NOMO-1 treated with DMSO at 0.1 percent for 48 hours (cell line): ENCODE data around the gene COPZ1.
"Not testable (repeated sequence)": the region's sequence is repeated elsewhere in the genome, so short reads cannot be mapped to it uniquely, and the experiment has no call there.

Experiments
- DNase-seq: peaks from one replicate; lab custom pipeline; 2025; ENCODE audit not compliant: unreplicated experiment; lab: John Stamatoyannopoulos, UW

Gene COPZ1, protein sequence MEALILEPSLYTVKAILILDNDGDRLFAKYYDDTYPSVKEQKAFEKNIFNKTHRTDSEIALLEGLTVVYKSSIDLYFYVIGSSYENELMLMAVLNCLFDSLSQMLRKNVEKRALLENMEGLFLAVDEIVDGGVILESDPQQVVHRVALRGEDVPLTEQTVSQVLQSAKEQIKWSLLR

DNA sequence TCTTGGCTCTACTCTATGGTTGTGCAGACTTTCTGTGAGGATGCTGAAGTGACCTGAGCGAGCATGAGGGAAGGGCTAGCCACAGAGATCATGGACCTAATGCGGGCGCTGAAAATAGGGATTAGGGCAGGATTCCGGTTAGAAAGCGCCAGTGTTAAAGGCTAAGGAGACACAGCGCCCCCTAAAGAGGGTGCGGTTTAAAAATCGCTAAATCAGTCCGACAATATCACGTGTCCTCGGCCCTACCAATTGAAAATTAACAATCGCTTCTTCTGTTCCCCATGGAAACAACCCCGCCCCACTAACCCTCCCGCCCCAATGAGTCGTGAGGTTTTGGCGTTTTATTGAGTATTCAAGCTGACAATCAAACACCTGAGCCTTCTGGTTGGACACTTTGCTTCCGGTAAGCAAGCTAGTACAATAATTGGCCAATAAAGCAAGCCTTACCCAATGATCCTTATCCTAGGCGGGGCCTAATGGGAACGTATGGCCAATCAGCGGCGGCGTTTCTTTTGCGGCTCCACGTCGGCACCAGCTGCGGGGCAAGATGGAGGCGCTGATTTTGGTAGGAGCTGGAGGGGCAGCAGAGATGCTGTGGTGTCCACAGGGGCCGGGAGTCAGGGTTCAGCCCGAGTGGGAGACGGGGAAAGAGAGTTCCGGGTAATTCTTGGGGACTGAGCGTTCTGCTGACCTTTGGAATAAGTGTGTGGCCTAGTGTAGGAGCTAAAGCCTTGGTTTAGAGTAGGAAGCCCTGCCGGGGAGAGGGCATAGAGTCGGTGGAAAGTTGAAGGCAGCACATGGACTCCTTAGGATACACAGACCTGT is at the start of gene COPZ1:
Gene COPZ1 (plus strand): TSS at position 515 of the 825 bp plus-strand sequence. CDS start 33 bp downstream, at position 548.
- DNase-seq = peak; percentile 99

DNA sequence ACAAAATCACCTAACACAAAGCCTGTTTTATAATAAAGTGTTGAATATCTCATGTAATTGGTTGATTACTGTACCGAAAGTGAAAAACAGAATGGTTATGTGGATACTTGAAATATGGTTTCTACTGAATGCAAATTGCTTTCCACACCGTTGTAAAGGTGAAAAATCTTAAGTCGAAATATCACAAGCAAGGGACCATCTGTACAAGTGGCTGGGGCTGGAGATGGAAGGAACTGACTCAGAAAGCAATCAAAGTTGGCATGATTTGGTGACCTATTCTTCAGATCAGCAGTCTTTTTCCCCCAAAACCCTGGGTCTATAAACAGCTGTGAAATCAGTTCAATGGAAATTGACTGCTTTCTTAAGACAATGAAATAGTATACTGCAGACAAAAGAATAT is 48.6 kb upstream of the COPZ1 start:
- DNase-seq = no peak

DNA sequence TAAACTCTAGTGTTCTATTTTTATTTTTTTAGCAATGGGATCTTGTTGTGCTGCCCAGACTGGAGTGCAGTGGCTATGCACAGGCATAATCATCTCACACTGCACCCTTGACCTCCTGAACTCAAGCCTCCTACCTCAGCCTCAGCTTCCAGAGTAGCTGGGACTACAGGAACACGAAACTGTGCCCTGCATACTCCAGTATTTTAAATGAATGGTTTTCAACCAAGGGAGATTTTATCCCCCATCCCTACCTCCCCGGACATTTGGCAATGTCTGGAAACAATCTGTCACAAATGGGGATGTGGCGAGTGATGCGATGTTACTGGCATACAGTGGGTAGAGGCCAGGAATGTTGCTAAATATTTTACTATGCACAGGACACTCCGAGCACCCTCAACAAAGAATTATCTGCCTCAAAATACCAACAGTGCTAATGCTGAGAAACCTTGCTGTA is 47.1 kb upstream of the COPZ1 start:
- DNase-seq = peak; percentile 35

DNA sequence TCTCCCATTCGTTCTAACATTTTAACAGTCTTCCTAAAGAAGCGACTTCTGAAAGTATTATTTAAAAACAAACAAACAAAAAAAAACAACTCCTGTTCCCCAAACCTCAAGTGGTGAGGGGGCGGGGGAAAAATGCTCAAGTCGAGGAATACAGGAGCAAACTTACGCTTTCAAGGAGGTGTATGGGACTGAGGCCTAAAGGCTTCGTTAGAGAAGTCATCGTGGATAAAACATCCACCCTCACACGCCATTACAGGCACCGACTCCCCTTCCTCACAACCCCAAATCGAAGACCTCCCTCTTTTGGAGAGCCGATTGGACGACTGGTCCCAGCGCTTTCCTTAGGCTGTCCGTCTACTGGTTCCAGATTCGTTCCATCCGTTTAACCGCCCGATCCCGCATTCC is 45.7 kb upstream of the COPZ1 start:
- DNase-seq = no peak

DNA sequence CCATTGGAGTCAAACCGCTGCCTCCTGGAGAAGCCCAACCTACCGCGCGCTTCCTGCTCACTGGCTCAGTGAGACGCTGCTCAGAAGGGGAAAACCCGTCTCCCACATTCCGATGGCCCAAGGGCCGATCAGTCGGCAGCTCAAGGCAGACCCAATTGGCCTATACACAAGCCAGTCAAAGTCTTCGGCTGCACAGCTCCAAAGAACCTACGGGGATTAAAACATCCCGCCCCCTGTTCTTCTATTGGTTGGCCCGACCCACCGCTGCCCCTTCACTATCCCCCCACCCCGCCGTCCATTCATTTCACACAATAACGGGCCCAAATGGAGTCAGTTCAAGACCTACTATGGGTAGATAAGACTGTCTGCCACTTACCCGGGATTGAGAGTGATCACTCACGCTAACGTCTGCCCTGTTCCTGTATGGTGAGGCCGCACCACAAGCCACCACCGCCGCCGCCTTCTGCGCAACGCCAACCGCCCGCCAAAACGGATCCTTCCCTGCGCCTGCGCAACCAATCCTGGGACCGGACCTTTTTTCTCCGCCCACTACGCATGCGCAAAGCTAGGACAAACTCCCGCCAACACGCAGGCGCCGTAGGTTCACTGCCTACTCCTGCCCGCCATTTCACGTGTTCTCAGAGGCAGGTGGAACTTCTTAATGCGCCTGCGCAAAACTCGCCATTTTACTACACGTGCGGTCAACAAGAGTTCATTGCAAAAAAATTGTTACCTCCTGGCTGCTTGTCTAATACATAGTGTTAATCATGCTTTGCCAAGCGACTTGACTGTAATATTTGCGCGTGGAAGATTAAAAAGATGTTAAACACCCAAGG is 45.1 kb upstream of the COPZ1 start, which contains the start of gene CBX5:
Gene CBX5 (minus strand): TSS at position 491 of the 836 bp plus-strand sequence. CDS start 22,472 bp downstream, outside the sequence.
- DNase-seq = peak; percentile 99

DNA sequence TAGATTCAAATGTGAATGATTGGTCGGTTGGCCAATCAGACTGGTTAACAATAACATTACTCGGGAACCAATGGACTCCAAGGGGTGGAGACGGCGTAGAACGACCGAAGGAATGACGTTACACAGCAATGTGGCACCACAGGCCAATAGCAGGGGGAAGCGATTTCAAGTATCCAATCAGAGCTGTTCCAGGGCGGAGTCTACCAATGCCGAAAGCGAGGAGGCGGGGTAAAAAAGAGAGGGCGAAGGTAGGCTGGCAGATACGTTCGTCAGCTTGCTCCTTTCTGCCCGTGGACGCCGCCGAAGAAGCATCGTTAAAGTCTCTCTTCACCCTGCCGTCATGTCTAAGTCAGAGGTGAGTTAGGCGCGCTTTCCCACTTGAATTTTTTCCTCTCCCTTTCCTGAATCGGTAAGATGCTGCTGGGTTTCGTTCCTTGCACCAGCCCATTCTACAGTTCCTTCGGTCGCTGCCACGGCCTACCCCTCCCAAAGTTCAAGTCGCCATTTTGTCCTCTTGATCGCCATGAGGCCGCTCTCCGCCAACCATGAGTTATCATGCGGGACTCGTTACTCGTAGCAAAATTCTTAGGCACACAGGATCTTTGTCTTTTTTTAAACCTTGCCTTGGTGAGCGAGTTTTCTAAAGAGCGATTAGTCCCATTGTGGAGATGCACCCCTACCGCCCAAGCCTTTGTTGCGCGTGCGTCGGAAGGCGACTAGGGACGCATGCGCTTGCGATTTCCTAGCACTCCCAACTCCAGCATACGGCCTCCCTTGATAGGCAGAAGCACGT is 44.3 kb upstream of the COPZ1 start, which contains the start of gene HNRNPA1:
Gene HNRNPA1 (plus strand): TSS at position 259 of the 793 bp plus-strand sequence. CDS start 82 bp downstream, at position 341.
- DNase-seq = peak; percentile 100

DNA sequence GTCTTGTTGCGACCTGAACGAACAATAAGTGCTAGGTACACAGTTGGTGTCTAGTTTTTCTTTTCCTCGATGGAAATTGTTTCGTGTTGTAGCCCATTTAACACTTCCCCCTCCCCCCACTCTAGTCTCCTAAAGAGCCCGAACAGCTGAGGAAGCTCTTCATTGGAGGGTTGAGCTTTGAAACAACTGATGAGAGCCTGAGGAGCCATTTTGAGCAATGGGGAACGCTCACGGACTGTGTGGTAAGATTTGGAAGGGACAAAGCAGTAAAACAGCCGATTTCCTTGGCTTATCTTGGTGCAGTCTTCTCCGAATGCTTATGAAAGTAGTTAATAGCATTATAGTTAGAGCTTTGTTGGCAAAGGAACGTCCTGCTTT is 43.7 kb upstream of the COPZ1 start:
- not testable (repeated sequence) for DNase-seq

DNA sequence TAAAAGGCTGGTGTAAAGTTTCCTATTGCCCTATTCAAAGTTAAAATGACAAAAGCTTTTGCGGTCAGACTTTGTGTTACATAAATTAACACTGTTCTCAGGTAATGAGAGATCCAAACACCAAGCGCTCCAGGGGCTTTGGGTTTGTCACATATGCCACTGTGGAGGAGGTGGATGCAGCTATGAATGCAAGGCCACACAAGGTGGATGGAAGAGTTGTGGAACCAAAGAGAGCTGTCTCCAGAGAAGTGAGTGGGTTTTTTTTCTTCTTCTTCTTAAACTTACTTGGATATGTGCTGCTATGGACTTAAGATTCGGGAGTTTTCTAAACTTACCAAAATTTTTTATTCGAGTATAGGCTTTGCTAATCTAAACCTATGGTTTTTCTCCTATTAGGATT is 43.2 kb upstream of the COPZ1 start:
- DNase-seq = not testable (repeated sequence)

DNA sequence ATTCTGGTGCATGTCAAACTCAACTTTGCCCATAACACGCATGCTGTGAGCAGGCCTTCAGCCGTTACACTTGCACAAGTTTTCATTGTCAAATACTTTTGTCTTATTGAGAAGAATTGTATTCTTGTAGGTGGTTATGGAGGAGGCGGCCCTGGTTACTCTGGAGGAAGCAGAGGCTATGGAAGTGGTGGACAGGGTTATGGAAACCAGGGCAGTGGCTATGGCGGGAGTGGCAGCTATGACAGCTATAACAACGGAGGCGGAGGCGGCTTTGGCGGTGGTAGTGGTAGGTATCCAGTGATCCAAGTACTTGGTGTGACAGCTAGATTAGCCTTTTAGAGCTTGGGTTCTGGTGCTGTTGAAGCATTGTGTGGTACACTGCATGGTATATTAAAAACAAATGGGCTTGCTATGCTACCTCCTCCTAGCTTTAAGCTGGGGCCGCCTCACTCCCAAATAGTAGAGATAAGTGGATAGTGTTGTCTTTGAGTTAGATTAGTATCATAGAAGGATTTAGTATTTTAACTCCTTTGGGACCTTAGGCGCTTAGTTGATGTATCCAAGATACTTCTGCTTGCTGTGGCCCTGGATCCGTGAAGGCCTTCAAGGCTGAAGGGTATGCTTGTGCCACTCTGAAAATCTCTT is 41.9 kb upstream of the COPZ1 start:
- DNase-seq = no peak

DNA sequence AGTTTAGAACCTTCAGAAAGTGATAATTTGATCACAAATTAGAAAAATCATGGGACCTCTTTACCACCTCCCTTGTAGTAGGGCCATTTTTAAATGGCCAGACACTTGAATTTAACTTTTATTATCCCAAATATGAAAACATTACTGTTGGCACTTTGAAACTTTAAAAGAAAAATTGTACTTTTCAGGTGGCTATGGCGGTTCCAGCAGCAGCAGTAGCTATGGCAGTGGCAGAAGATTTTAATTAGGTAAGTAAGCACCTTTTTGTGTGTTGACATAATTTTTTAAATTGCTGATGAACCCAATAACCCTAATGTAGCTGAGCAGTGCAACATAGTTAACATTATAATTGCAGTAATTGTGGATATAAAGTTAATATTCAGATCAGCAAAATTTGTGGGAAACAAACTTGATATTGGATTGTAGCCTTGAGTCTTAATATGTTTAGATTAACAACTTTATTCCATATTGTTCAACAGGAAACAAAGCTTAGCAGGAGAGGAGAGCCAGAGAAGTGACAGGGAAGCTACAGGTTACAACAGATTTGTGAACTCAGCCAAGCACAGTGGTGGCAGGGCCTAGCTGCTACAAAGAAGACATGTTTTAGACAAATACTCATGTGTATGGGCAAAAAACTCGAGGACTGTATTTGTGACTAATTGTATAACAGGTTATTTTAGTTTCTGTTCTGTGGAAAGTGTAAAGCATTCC is 40.7 kb upstream of the COPZ1 start:
- not testable (repeated sequence) for DNase-seq

DNA sequence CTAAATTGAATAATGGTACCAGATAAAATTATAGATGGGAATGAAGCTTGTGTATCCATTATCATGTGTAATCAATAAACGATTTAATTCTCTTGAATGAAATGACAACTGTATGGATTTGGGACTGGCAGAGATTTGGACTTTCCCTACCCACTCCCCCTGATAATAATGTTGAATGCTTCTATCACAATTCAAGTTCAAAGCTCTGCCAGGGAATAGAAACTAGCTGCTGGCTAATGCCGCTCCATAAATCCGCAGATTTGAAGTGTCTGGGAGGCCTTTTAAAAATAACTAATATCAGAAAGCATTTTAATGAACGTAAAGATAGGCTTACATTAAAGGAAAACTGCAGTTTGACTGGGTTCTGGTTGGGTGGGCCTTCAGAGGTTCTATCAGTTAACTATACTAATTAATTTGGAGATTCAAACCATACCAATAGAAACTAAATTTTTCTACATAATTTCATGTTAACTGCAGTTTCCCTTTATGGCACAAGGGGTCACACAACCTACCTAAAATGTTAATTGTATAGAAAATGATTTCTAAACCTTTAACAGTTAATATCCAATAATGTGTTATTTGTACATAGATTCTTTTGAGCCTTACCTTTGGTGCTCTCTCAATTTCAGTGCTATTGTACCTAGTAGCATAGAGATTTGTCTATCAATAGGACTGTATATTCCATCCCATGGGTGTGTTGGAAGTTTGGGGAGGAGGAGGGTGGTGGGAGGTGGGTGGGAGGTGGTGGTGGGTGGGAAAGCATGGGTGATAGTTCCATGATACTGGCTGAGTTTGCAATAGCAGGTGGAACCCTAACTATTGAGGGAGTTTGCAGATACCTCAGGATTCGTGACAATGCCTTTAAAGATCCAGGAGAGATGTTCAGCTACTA is 39.5 kb upstream of the COPZ1 start:
- DNase-seq = no peak

DNA sequence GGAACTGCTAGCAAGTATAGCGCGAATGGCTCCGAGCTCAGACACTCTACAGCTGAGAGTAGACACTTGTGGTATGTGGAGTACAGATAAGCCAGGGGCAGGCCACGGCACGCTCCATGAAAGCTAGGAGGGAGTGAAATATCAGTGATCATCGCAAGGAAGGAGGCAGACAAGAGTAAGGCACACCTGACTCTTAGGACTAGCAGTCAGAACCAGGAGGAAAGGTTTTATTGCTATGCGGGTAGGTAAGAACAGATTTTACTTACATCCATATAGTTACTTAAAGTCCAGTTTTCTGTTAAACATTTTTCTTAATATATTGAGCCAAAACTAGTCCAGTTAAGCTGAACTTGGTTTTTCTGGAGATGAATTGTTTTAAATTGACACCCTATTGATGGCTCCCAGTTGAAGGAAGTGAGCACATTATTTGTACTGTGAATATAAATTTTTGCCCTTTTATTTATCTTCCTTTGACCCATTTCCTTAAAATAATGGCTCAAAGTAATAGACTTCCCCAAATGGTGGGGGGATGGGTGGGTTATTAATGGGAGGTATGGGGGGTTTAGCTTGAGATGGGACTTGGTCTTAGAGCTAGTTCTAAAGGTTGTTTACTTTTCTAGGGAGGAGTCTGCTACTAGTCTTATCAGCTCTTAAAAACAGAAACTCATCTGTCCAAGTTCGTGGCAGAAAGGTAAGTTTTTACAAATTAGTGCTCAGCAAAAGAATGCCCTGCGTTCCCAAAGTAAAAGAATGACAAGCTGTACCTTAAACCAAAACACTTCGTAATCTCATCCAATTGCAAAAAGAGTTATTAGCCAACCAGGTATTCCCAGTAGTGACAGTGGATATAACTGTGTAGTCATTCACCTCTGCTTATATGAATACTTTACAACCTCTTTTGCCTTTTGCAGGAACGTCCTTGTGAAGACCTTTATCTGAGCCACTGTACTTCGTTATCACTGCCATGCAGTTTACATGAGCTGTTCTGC is 38.6 kb upstream of the COPZ1 start:
- DNase-seq = no peak

DNA sequence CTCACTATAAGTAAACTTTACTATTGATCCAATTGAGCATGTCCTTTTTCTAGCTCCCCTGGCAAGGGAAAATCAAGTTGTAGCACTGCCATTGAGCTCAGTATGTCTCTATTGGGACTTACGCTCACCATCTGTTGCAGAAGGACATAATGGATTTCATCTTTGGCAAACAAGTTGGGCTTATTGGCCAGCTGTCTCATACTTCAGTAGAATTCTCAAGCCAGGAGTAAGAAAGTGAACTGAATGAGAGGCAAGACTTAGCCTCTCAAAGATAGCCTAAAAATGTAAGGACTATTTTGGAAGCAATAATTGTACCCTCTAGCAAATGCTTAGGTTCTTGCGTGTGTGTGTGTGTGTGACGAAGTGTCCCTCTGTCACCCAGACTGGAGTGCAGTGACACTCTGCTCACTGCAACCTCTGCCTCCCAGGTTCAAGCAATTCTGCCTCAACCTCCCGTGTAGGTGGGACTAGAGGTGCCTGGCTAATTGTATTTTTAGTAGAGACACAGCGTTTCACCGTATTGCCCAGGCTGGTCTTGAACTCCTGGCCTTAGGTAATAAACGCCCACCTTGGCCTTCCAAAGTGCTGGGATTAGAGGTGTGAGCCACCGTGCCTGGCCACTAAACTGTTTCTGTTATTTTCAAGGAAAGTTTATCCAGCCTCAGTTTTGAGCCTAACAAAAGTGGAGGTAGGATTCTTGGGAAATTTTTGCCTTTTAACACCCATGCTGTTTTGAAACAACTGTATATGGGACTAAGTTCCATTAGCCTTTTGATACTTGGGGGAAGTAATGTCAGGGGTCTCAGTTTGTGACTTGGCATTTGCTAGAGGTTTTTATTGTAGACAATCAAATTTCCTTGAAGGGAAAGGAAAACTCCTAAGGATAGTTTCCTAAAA is 37.4 kb upstream of the COPZ1 start:
- DNase-seq = no peak

DNA sequence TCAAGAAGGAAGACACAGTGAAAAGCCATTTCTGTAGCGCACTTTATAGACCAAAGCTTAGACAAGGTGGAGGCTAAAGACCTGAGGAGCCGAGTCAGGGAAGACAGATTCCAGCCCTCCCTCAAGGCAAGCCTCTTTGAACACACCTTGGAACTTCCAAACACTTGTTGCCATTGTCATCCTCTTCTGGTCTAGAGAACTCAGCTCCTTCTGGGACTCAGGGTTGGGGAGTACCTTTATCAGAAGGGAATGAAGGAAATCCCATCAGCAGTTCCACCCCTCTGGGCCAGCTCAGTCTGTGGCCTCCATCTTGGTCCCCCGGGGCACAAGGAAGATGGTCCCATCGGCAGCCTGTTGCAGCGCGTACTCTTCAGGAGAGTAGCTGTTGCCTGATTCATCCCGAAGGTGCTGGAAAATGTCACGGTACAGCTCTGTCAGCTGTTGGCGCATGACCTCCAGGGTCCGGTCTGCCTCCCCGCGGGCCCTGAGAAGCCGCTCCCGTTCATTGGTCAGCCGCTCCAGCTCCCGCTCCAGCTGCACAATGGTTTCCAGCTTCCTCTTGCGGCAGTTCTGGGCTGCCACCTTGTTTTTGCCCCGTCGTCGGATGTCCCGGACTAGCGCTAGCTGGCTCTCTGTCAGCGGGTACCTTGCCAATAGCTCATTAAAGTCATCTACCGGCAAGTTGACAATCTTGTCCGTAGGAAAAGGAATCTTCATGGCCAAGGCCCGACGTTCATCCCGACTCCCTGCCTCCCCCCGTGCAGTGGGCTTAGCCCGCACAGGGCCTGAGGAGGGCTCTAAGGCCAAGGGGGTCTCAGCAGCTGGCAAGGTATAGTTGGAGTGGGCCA is 32.6 kb upstream of the COPZ1 start:
- DNase-seq = no peak

DNA sequence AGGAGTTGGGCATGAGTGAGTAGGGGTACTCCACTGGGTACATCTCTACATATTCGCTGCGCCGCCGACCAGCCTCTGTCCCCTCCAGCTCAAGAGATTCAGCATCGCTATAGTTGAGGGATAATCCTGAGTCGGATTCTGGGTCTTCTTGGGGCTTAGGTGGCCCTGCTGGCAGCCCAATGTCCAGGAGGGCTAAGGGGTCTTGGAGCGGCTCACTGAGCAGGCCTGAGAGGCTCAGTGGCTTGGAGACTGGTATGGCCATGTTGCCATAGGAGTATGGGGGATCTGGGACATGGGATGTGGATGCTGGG is 32.0 kb upstream of the COPZ1 start:
- DNase-seq = no peak
